A549 (cell line): Measurements from ENCODE around the gene C19orf73.

Source experiments
- CTCF ChIP-seq: fragments of >200 bp; sonication (Bioruptor Twin); formaldehyde crosslinking; IDR thresholded peaks from 3 replicates; pipeline ENCODE4 v1.5.1; 2016
- E2F6 ChIP-seq: IDR thresholded peaks from 2 replicates; pipeline ENCODE4 v1.6.1; 2012; ENCODE audit warnings: low read depth, borderline replicate concordance
- JUNB ChIP-seq: fragments of >200 bp; sonication (Bioruptor Twin); formaldehyde crosslinking; IDR thresholded peaks from 2 replicates; pipeline ENCODE4 v1.6.1; 2016
- KDM1A ChIP-seq: fragments of 200-600 bp; sonication (generic); IDR thresholded peaks from 2 replicates; pipeline ENCODE4 v1.6.1; 2016; ENCODE audit warnings: low read depth, mild to moderate bottlenecking
- KDM5A ChIP-seq: fragments of 200-600 bp; sonication (generic); IDR thresholded peaks from 2 replicates; pipeline ENCODE4 v1.6.1; 2016; ENCODE audit warnings: antibody characterized with exemption, mild to moderate bottlenecking
- NFE2L2 ChIP-seq: fragments of 150-350 bp; conservative IDR thresholded peaks from 2 replicates; pipeline ENCODE4 v1.6.1; 2014; ENCODE audit warnings: low read length
- POLR2A ChIP-seq: IDR thresholded peaks from 2 replicates; pipeline ENCODE4 v1.6.1; 2012; ENCODE audit warnings: mild to moderate bottlenecking, low read length
- POLR2AphosphoS2 ChIP-seq: conservative IDR thresholded peaks from 2 replicates; pipeline ENCODE4 v1.6.1; 2012; ENCODE audit warnings: low read length, improper control_type of control experiment, inconsistent platforms
- RCOR1 ChIP-seq: fragments of 150-350 bp; IDR thresholded peaks from 2 replicates; pipeline ENCODE4 v1.6.1; 2014; ENCODE audit warnings: antibody characterized with exemption, low read length, low read depth

- TF ChIP-seq CTCF (no peak), NFE2L2 (no peak), E2F6 (no peak), JUNB (no peak), POLR2A (no peak), POLR2AphosphoS2 (no peak), KDM1A (no peak), KDM5A (no peak), RCOR1 (no peak)
These were observed 17.8 kb downstream of the C19orf73 start for GRCh38 chr19:49101160-49101559.
